HL-60 (cell line): ENCODE data around the gene SCN5A.

Experiments
- DNase-seq, 2 experiments: peaks; one replicate each; pipeline ENCODE4 v3.0.0-alpha.2; 2010 to 2020; ENCODE audit warnings: low read depth in 1 of 2, low spot score in 1 of 2
- H3K27ac ChIP-seq: fragments of 250-450 bp; sonication (Bioruptor Pico); replicated peaks from 2 replicates; pipeline ENCODE4 v1.5.1; 2020; ENCODE audit warnings: mild to moderate bottlenecking, moderate library complexity
- H3K27me3 ChIP-seq: fragments of 250-450 bp; sonication (Bioruptor Pico); 2 replicates; pipeline ENCODE4 v1.5.1; 2021; ENCODE audit warnings: mild to moderate bottlenecking, moderate library complexity; ENCODE audit not compliant: insufficient read depth, poor library complexity, severe bottlenecking
- H3K4me3 ChIP-seq: replicated peaks from 2 replicates; pipeline ENCODE4 v1.5.1; 2011; ENCODE audit warnings: mild to moderate bottlenecking, control low read depth, low read length; ENCODE audit not compliant: insufficient read depth
- GABPA ChIP-seq: IDR thresholded peaks from 2 replicates; pipeline ENCODE4 v1.6.1; 2012; ENCODE audit warnings: low read depth
- POLR2AphosphoS5 ChIP-seq: IDR thresholded peaks from 2 replicates; pipeline ENCODE4 v1.6.1; 2012; ENCODE audit warnings: low read depth
- SPI1 ChIP-seq: IDR thresholded peaks from 2 replicates; pipeline ENCODE4 v1.6.1; 2012; ENCODE audit warnings: low read depth, mild to moderate bottlenecking, borderline replicate concordance
- TF ChIP-seq, protein P1 (sequence below): IDR thresholded peaks from one replicate; pipeline ENCODE4 v1.5.1; 2011; ENCODE audit warnings: low read length, control low read depth, inconsistent platforms; ENCODE audit not compliant: insufficient read depth
- TF ChIP-seq, protein P2 (sequence below): IDR thresholded peaks from 2 replicates; pipeline ENCODE4 v1.6.1; 2012; ENCODE audit warnings: low read depth; ENCODE audit not compliant: insufficient replicate concordance

The SCN5A gene

DNA sequence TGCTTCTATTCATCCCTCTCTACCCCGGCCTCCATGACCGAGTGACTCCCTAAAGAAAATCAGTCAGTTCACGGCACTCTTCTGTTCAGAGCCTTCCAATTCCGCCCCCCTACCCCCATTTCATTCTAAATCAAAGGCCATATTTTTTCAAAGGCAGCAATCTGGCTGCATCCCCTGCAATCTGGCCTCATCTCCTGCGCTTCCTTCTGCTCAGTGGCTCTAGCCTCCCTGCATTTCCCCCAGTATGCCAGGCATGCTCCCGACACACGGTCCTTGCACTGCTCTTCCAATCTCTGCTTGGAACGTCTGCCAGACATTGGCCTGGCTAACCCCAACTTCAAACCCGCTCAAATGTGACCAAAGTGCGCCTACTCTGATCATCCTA, 85.6 kb downstream of the SCN5A start:
- no peak overlapping the region for H3K4me3 ChIP-seq
- no peak overlapping the region for H3K27ac ChIP-seq
- TF ChIP-seq, protein P1, sequence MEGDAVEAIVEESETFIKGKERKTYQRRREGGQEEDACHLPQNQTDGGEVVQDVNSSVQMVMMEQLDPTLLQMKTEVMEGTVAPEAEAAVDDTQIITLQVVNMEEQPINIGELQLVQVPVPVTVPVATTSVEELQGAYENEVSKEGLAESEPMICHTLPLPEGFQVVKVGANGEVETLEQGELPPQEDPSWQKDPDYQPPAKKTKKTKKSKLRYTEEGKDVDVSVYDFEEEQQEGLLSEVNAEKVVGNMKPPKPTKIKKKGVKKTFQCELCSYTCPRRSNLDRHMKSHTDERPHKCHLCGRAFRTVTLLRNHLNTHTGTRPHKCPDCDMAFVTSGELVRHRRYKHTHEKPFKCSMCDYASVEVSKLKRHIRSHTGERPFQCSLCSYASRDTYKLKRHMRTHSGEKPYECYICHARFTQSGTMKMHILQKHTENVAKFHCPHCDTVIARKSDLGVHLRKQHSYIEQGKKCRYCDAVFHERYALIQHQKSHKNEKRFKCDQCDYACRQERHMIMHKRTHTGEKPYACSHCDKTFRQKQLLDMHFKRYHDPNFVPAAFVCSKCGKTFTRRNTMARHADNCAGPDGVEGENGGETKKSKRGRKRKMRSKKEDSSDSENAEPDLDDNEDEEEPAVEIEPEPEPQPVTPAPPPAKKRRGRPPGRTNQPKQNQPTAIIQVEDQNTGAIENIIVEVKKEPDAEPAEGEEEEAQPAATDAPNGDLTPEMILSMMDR: no peak
- TF ChIP-seq, protein P2, sequence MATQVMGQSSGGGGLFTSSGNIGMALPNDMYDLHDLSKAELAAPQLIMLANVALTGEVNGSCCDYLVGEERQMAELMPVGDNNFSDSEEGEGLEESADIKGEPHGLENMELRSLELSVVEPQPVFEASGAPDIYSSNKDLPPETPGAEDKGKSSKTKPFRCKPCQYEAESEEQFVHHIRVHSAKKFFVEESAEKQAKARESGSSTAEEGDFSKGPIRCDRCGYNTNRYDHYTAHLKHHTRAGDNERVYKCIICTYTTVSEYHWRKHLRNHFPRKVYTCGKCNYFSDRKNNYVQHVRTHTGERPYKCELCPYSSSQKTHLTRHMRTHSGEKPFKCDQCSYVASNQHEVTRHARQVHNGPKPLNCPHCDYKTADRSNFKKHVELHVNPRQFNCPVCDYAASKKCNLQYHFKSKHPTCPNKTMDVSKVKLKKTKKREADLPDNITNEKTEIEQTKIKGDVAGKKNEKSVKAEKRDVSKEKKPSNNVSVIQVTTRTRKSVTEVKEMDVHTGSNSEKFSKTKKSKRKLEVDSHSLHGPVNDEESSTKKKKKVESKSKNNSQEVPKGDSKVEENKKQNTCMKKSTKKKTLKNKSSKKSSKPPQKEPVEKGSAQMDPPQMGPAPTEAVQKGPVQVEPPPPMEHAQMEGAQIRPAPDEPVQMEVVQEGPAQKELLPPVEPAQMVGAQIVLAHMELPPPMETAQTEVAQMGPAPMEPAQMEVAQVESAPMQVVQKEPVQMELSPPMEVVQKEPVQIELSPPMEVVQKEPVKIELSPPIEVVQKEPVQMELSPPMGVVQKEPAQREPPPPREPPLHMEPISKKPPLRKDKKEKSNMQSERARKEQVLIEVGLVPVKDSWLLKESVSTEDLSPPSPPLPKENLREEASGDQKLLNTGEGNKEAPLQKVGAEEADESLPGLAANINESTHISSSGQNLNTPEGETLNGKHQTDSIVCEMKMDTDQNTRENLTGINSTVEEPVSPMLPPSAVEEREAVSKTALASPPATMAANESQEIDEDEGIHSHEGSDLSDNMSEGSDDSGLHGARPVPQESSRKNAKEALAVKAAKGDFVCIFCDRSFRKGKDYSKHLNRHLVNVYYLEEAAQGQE: no peak
- TF ChIP-seq GABPA: no peak
- TF ChIP-seq POLR2AphosphoS5: no peak
- no peak for TF ChIP-seq SPI1
- no peak for DNase-seq
- H3K27me3 ChIP-seq: no peaks in the 10 kb centered on the region

GRCh38 chr3:38563070-38563885, 86.2 kb downstream of the SCN5A start:
- TF ChIP-seq SPI1 (no peak), GABPA (no peak), POLR2AphosphoS5 (no peak)
- TF ChIP-seq, protein P2: no peak
- TF ChIP-seq, protein P1: no peak
- DNase-seq: no peak
- H3K27ac ChIP-seq: no peak overlapping the region
- H3K27me3 ChIP-seq: no peaks in the 10 kb centered on the region
- no peak overlapping the region for H3K4me3 ChIP-seq

DNA sequence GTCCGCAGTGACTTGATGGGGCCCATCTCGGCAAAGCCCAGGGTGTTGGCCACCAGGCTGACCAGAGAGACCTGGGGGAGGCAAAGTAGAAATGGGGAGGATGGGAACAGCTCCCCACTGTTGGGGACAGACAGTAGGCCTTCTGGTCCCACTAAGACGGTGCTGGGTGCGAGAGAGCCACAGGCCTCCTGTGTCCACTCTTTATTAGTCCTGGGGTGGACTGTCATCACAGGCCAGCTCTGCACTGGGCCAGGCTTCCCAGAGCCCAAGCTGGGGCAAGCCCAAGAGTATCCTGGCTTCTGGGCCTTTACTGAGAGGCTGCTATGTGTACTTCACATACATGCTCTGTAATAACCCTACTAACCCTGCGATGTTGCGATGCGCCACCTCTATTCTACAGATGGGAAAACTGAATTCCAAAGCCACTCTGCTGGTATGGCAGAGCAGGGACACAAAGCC, 87.0 kb downstream of the SCN5A start:
- Histone ChIP-seq H3K27me3 (no peaks in the 10 kb centered on the region), H3K4me3 (no peak overlapping the region), H3K27ac (no peak overlapping the region)
- TF ChIP-seq GABPA: no peak
- TF ChIP-seq, protein P1: no peak
- no peak for TF ChIP-seq POLR2AphosphoS5
- no peak for TF ChIP-seq SPI1
- TF ChIP-seq, protein P2: no peak
- DNase-seq: no peak
